ENCODE measurements around the gene DLG2. TPM values are rescaled to one million over a fixed set of nuclear protein-coding genes. Genes with fewer than 3 reads are reported as not detected.
"Not testable (repeated sequence)": the region's sequence is repeated elsewhere in the genome, so short reads cannot be mapped to it uniquely, and the experiment has no call there.

Gene DLG2
- polyA plus RNA-seq, 1 experiment, result 0.68 TPM

GRCh38 chr11:84316866-84317555 is 1310.1 kb downstream of the DLG2 start:
- Histone ChIP-seq H3K27me3 (ENCODE audit: control insufficient read depth, insufficient read depth, low read length) (no peaks in the 10 kb centered on the region), H3K27ac (ENCODE audit: low read depth, low read length) (no peak overlapping the region), H3K9me3 (ENCODE audit: control insufficient read depth, insufficient read depth, low read length) (no peaks in the 10 kb centered on the region), H3K4me3 (ENCODE audit: low read depth, low read length) (no peak overlapping the region)
- ChIA-PET CTCF (no interaction called here), POLR2A (no interaction called here)
- no peak for DNase-seq (ENCODE audit: low read depth, low spot score)
- no peak for TF ChIP-seq CTCF (IDR thresholded peaks at IDR 0.05; ENCODE audit: low read depth, low read length)

GRCh38 chr11:84313830-84314359 is 1313.2 kb downstream of the DLG2 start:
- Histone ChIP-seq H3K27ac (ENCODE audit: low read depth, low read length) (no peak overlapping the region), H3K4me3 (ENCODE audit: low read depth, low read length) (no peak overlapping the region), H3K9me3 (ENCODE audit: control insufficient read depth, insufficient read depth, low read length) (no peaks in the 10 kb centered on the region), H3K27me3 (ENCODE audit: control insufficient read depth, insufficient read depth, low read length) (no peaks in the 10 kb centered on the region)
- TF ChIP-seq CTCF (IDR thresholded peaks at IDR 0.05; ENCODE audit: low read depth, low read length), result no peak
- ChIA-PET CTCF (no interaction called here), POLR2A (no interaction called here)
- no peak for DNase-seq (ENCODE audit: low read depth, low spot score)

- H3K4me3 ChIP-seq (ENCODE audit: low read depth, low read length), result no peak overlapping the region
- no peak for TF ChIP-seq CTCF (IDR thresholded peaks at IDR 0.05; ENCODE audit: low read depth, low read length)
- H3K27me3 ChIP-seq (ENCODE audit: control insufficient read depth, insufficient read depth, low read length), result no peaks in the 10 kb centered on the region
- DNase-seq (ENCODE audit: low read depth, low spot score), result no peak
- no peak overlapping the region for H3K27ac ChIP-seq (ENCODE audit: low read depth, low read length)
- ChIA-PET POLR2A (no interaction called here), CTCF (no interaction called here)
- no peaks in the 10 kb centered on the region; the same call in 1 of the 2 replicates for H3K9me3 ChIP-seq (ENCODE audit: control insufficient read depth, insufficient read depth, low read length)
Measured at GRCh38 chr11:84310268-84310667, 1316.9 kb downstream of the DLG2 start.

GRCh38 chr11:84308491-84308890 is 1318.7 kb downstream of the DLG2 start:
- CTCF ChIA-PET; POLR2A ChIA-PET; DNase-seq (ENCODE audit: low read depth, low spot score); H3K27ac ChIP-seq (ENCODE audit: low read depth, low read length); H3K9me3 ChIP-seq (ENCODE audit: control insufficient read depth, insufficient read depth, low read length); H3K4me3 ChIP-seq (ENCODE audit: low read depth, low read length); H3K27me3 ChIP-seq (ENCODE audit: control insufficient read depth, insufficient read depth, low read length): not testable (repeated sequence)

- H3K27ac ChIP-seq (ENCODE audit: low read depth, low read length), result no peak overlapping the region
- no peak for DNase-seq (ENCODE audit: low read depth, low spot score)
- H3K27me3 ChIP-seq (ENCODE audit: control insufficient read depth, insufficient read depth, low read length), result no peaks in the 10 kb centered on the region
- TF ChIP-seq CTCF (IDR thresholded peaks at IDR 0.05; ENCODE audit: low read depth, low read length), result no peak
- no peak overlapping the region for H3K4me3 ChIP-seq (ENCODE audit: low read depth, low read length)
- ChIA-PET POLR2A (no interaction called here), CTCF (no interaction called here)
- H3K9me3 ChIP-seq (ENCODE audit: control insufficient read depth, insufficient read depth, low read length), result no peaks in the 10 kb centered on the region
Measured at GRCh38 chr11:84300092-84300491, 1327.1 kb downstream of the DLG2 start.
